Stimulated activated CD4-positive, alpha-beta T cell treated with anti-CD3 and anti-CD28 coated beads, Interleukin-4, amount 100 ng/mL, for 48 hours (primary cell): Measurements from ENCODE around the gene SDK2.

Experiments used
- DNase-seq, 2 donors: peaks; one replicate each; pipeline ENCODE4 v3.0.0-alpha.2; 2020; ENCODE audit warnings: low read depth in 2 of 2

The SDK2 gene

GRCh38 chr17:73533781-73534180 is 110.5 kb downstream of the SDK2 start:
- no peak for DNase-seq

GRCh38 chr17:73533127-73533526 is 111.1 kb downstream of the SDK2 start:
- no peak for DNase-seq

GRCh38 chr17:73532421-73532901 is 111.8 kb downstream of the SDK2 start:
- no peak for DNase-seq

GRCh38 chr17:73531158-73531557 is 113.1 kb downstream of the SDK2 start:
- DNase-seq: no peak

GRCh38 chr17:73528679-73529078 is 115.6 kb downstream of the SDK2 start:
- DNase-seq: no peak

GRCh38 chr17:73526952-73527351 is 117.3 kb downstream of the SDK2 start:
- no peak for DNase-seq

- no peak for DNase-seq
These were observed 119.1 kb downstream of the SDK2 start for GRCh38 chr17:73524941-73525679.

GRCh38 chr17:73522696-73523095 is 121.5 kb downstream of the SDK2 start:
- DNase-seq: no peak

GRCh38 chr17:73522107-73522506 is 122.1 kb downstream of the SDK2 start:
- no peak for DNase-seq

GRCh38 chr17:73521376-73521775 is 122.9 kb downstream of the SDK2 start:
- DNase-seq: no peak

GRCh38 chr17:73520369-73520761 is 123.9 kb downstream of the SDK2 start:
- no peak for DNase-seq

GRCh38 chr17:73519714-73520368 is 124.4 kb downstream of the SDK2 start:
- DNase-seq: no peak

GRCh38 chr17:73519011-73519410 is 125.2 kb downstream of the SDK2 start:
- DNase-seq: no peak

- no peak for DNase-seq
These were observed 127.8 kb downstream of the SDK2 start for GRCh38 chr17:73516431-73516830.

GRCh38 chr17:73514146-73514863 is 129.9 kb downstream of the SDK2 start:
- no peak for DNase-seq

- no peak for DNase-seq
These were observed 130.8 kb downstream of the SDK2 start for GRCh38 chr17:73513426-73513825.

- no peak for DNase-seq
These were observed 132.5 kb downstream of the SDK2 start for GRCh38 chr17:73511719-73512115.

GRCh38 chr17:73510981-73511718 is 133.1 kb downstream of the SDK2 start:
- no peak for DNase-seq

- DNase-seq: no peak
These were observed 135.2 kb downstream of the SDK2 start for GRCh38 chr17:73508931-73509605.

GRCh38 chr17:73508057-73508930 is 136.0 kb downstream of the SDK2 start:
- DNase-seq: no peak
